ELF-1 (cell line): Measurements from ENCODE around the gene R3HDM1.
"Not testable (repeated sequence)": the region's sequence is repeated elsewhere in the genome, so short reads cannot be mapped to it uniquely, and the experiment has no call there.

Experiments used
- DNase-seq: peaks from one replicate; pipeline ENCODE4 v3.0.0-alpha.2; 2016; ENCODE audit warnings: low read depth, low spot score

R3HDM1 gene

DNA sequence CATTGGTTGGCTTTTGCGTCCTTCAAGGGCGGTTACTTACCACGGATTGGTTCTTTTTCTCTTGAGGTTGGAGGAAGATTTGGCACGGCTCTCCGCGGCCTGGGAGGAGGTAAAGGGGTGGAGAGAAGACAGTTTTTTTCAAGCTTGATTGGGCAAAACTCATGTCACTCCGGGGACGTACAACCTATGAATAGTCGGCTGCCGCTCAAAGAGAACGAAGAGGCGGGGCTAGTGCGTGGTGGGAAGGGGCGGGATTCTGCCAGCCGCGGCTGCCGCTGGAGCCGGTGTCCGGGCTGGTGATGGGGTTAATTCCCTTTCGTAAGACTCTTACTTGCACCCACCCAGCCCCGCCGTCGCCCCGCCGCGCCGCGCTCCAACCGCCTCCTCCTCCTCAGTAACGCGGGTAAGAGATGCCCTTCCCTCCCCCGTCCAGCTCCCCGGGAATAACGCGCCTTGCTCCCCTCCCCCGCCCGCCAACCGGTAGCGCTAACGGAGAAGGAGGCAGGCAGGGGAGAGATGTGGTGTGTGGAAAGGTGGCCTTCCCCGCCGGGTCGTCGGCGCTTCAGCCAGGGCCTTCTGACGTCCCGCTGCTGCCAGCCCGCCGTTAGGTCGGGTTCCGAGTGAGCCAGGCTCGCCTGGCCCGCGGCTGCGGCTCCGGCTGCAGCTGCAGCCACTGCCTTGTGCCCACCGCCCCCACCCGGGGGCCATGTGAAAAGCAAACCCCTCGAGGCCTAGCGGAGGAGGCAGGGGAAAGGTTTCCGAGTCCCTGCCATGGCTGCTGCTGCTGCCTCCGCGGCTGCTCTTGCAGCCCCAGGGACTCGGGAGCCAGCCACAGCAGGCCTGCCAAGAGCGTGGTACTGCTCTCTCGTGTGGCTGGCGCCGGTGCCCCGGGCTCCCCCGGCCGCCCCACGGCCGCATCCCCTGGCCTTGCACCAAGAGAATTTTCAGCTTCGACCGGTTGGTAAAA lies at the start of gene R3HDM1:
R3HDM1 (plus strand) TSS at position 254 of the 967 bp plus-strand sequence. CDS start 73,362 bp downstream, outside the sequence.
- DNase-seq = peak; percentile 100

- no peak for DNase-seq
Measured at GRCh38 chr2:135485441-135485840, 45.8 kb upstream of the R3HDM1 start.

DNA sequence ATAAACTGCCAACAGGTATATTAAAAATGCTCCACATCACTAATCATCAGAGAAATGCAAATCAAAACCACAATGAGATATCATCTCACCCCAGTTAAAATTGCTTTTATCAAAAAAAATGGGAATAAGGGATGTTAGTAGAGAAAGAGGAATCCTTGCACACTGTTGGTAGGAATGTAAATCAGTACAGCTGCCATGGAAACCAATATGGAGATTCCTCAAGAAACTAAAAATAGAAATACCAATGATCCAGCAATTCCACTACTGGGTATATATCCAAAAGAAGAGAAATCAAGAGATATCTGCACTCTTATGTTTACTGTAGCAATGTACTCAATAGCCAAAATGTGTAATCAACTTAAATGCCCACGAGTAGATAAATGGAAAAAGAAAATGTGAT lies 40.9 kb upstream of the R3HDM1 start:
- DNase-seq = no peak

DNA sequence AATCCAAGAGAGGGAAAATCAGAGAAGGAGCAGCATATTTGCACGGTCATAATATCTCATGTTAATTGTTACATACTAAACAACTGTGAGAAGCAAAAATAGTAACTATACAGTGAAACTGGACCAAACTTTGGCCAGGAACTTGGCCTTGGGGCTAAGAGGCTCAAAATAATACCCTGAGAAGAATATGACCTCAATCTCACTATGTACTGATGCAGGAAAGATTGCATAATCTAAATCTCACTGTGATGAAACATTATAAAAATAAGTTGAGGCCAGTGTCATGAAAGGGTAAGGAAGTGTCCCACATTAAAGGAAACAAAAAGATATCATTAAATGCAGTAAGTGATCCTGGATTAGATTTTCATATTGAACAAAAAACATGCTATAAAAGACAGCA lies 36.8 kb upstream of the R3HDM1 start:
- DNase-seq = no peak

DNA sequence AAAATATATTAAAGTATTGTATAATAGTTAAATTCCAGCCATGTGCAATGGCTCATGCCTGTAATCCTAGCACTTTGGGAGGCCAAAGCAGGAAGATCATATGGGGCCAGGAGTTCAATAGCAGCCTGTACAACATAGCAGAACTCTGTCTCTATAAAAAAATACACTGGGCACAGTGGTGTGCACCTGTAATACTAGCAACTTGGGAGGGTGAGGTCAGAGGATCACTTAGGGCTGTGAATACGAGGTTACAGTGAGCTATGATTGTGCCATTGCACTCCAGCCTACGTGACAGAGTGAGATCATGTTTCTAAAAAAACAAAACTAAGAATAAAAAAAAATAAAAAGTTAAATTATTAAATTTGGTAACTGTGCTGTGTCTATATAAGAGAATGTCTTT lies 36.4 kb upstream of the R3HDM1 start:
- DNase-seq = no peak

DNA sequence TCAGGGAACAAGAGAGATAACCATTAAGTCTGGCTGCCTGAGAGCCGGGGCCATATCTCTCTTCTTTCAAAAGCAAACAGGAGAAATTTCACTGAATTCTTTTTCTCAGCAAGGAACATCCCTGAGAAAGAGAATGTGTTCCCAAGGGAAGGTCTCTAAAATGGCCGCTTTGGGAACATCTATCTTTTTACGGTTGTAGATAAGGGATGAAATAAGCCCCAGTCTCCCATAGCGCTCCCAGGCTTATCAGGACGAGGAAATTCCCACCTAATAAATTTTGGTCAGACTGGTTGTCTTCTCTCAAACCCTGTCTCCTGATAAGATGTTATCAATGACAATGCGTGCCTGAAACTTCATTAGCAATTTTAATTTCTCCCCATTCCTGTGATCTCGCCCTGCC lies 32.7 kb upstream of the R3HDM1 start:
- peak; percentile 15 for DNase-seq

DNA sequence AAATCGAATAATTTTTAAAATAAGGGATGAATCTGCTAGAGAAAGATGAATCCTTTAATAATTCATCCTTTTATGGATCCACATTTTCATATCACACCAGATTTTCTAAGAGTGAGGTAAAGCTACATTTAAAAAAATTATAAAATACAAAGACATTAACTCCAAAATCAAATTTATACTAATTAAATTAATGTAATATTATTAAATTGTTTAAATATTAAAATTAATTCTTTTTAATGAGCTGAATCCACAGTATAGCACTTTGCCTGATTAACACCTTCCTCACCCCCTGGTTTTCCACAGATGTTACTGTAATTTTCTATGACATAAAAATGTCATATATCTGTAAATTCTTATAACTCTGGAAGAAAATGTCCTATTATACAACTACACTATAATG lies 26.5 kb upstream of the R3HDM1 start:
- DNase-seq = no peak

GRCh38 chr2:135510577-135510976 lies 20.7 kb upstream of the R3HDM1 start:
- DNase-seq = no peak

- DNase-seq = no peak
Measured at GRCh38 chr2:135512099-135512498, 19.2 kb upstream of the R3HDM1 start.

GRCh38 chr2:135525786-135526185 lies 5.5 kb upstream of the R3HDM1 start:
- DNase-seq = no peak

DNA sequence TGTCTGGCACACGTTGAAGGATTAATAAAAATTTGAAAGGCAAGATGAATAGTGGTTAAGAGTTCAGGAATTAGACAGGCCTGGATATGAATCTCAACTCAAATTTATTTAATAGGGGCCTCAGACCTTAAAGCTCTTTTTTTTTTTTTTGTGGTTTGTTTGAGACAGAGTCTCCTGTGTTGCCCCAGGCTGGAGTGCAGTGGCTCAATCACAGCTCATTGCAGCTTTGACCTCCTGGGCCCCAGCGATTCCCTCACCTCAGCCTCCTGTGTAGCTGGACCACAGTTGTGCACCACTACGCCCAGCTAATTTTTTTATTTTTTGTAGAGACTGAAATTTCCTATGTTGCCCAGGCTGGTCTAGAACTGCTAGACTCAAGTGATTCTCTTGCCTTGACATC lies 3.3 kb upstream of the R3HDM1 start:
- DNase-seq = no peak

DNA sequence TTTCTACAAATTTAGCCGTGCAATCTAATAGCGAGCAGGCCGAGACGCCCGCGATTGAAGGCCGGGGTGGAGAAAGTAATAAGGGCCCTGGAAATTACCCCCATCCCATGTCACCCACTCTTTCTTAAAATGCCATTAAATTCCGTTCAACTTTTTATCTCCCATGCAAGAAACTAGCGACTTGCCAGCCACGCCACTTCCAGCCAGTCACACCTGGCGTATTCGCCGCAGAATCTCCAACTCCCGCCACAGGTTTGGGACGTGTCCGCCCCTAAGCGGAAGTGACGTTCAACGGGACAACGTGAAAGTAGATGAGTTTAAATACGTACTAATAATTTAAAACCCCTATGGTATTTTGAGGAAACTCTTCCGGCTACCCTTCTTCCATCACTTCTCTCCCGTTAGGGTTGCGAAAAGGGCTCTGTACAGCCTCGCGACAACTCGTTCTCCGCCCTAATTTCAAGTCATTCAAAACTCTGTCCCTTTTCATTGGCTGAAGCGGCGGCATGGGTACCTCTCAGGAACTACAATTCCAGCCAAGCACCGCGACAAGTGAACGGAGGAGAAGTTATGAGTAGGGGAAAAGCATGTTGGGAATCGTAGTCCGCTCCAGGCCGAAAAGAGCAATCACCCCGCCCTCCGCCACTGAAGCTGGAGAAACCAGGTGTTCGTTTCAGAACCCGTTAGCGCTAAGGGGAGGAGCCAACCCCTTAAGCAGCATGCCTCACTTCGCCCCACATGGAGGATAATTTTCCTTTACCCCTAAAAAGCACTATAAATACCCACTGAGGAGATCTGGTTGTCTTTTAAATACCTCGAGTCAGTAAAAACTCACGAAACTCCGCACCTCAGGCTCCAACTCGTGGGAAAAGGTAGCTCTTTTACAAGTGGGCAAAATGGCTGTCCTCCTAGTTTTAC lies 712 bp upstream of the R3HDM1 start, which contains the start of gene ZRANB3:
ZRANB3 (minus strand) TSS at position 906 of the 918 bp plus-strand sequence.
- peak; percentile 99 for DNase-seq

GRCh38 chr2:135532581-135532980 lies 1.3 kb downstream of the R3HDM1 start:
- no peak for DNase-seq

- DNase-seq = not testable (repeated sequence)
Measured at GRCh38 chr2:135533545-135533944, 2.3 kb downstream of the R3HDM1 start.

GRCh38 chr2:135546436-135546835 lies 15.2 kb downstream of the R3HDM1 start:
- DNase-seq = no peak

- DNase-seq = no peak
Measured at GRCh38 chr2:135547311-135547710, 16.0 kb downstream of the R3HDM1 start.

GRCh38 chr2:135551356-135551755 lies 20.1 kb downstream of the R3HDM1 start:
- DNase-seq = no peak

DNA sequence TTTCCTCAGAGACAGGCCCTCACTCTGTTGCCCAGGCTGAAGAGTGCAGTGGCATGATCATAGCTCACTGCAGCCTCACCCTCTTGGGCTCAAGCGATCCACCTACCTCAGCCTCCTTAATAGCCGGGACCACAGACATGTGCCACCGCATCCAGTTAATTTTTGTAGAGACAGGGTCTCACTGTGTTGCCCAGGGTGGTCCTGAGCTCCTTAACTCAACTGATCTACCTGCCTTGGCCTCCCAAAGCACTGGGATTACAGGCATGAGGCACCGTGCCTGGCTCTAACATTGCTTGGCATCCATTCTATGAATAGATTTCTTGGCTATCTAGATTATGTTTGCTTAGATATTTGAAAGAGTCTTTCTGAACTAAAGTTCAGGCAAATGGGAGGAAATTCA lies 21.6 kb downstream of the R3HDM1 start:
- no peak for DNase-seq

- no peak for DNase-seq
Measured at GRCh38 chr2:135555311-135555710, 24.0 kb downstream of the R3HDM1 start.

- no peak for DNase-seq
Measured at GRCh38 chr2:135557530-135557929, 26.2 kb downstream of the R3HDM1 start.

DNA sequence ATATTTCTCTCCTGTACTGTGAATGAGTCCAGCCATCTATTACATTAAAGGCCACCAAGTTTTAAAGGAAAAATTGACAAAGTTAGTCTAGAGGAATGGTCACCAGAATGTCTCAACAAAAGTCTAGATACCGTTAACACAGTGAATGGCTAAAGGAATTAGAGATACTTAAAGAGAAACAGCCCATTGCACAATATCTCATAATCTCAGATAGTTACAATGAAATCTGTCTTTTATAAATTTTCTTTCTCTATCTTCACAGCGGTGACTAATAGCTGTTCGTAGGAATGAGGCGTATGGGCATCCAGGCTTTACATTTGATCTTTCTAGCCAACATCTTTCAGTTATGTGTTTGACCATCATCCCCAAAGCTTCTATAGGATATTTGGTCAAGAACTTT lies 30.6 kb downstream of the R3HDM1 start:
- DNase-seq = no peak

DNA sequence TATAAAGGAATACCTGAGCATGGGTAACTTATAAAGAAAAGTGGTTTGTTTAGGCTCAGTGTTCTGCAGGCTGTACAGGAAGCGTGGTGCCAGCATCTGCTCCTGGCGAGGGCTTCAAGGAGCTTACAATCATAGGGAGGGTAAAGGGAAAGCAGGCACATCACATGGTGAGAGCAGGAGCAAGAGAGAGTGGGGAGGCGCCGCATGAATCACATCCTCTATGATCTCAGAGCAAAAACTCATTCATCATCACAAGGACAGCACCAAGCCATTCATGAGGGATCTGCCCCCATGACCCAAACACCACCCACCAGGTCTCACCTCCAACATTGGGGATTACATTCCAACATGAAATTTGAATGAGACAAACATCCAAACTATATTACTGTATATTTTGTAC lies 32.5 kb downstream of the R3HDM1 start:
- no peak for DNase-seq
